Osteocyte (in vitro differentiated cells): Measurements from ENCODE around the gene TLCD5. TPM values are rescaled to one million over a fixed set of nuclear protein-coding genes. Genes with fewer than 3 reads are reported as not detected.

Source experiments
- DNase-seq: peaks from one replicate; pipeline ENCODE4 v3.0.0; 2021; ENCODE audit warnings: mixed read lengths; ENCODE audit not compliant: unreplicated experiment; ENCODE audit errors: extremely low spot score
- H3K27ac Mint-ChIP-seq: one replicate; pipeline ENCODE4 v1.8.0; 2021; ENCODE audit warnings: mild to moderate bottlenecking, mixed read lengths; ENCODE audit not compliant: unreplicated experiment
- H3K27me3 Mint-ChIP-seq: one replicate; pipeline ENCODE4 v1.8.0; 2021; ENCODE audit warnings: mixed read lengths; ENCODE audit not compliant: unreplicated experiment
- H3K36me3 Mint-ChIP-seq: one replicate; pipeline ENCODE4 v1.8.0; 2021; ENCODE audit warnings: mixed read lengths; ENCODE audit not compliant: unreplicated experiment
- H3K4me1 Mint-ChIP-seq: one replicate; pipeline ENCODE4 v1.8.0; 2021; ENCODE audit warnings: mixed read lengths; ENCODE audit not compliant: unreplicated experiment
- H3K4me3 Mint-ChIP-seq: one replicate; pipeline ENCODE4 v1.8.0; 2021; ENCODE audit warnings: mild to moderate bottlenecking, moderate library complexity, mixed read lengths; ENCODE audit not compliant: unreplicated experiment
- H3K9me3 Mint-ChIP-seq: one replicate; pipeline ENCODE4 v1.8.0; 2021; ENCODE audit warnings: mixed read lengths; ENCODE audit not compliant: unreplicated experiment
- total RNA-seq: library from RNA; stranded (reverse); gene quantifications from 2 replicates; pipeline ENCODE4 v1.2.1, GENCODE V29; 2021
- TF ChIP-seq, protein P1 (sequence below): fragments of 200-600 bp; sonication (generic); IDR thresholded peaks from 2 replicates; pipeline ENCODE4 v1.5.0; 2021; ENCODE audit warnings: antibody characterized with exemption, mild to moderate bottlenecking, moderate library complexity

Gene TLCD5
- total RNA-seq, 1 donor from 2014 or later = 11.6 TPM

DNA sequence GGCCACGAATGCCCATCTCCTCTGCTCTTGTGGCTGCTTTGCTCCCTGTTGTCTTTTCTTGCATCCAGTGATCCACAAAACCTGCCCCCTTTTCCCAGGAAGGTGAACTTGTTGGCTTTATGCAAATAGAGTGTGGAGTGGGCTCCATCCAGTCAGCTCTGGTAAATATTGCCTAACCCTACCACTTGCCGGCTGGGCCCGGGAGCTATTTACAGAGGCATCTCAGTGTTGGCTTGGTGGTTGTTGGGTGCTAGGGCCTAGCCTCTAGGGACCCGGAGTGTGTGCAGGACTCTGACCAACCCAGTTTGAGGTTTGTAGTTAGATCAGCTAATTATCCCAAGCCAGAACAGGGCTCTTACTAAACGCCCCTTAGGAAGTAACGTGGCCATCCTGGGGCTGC, 40.8 kb upstream of the TLCD5 start:
- no peak overlapping the region for H3K4me3 Mint-ChIP-seq
- peaks cover 6% of the 10 kb centered on the region for H3K4me1 Mint-ChIP-seq
- DNase-seq = no peak
- H3K9me3 Mint-ChIP-seq = no peaks in the 10 kb centered on the region
- TF ChIP-seq, protein P1, sequence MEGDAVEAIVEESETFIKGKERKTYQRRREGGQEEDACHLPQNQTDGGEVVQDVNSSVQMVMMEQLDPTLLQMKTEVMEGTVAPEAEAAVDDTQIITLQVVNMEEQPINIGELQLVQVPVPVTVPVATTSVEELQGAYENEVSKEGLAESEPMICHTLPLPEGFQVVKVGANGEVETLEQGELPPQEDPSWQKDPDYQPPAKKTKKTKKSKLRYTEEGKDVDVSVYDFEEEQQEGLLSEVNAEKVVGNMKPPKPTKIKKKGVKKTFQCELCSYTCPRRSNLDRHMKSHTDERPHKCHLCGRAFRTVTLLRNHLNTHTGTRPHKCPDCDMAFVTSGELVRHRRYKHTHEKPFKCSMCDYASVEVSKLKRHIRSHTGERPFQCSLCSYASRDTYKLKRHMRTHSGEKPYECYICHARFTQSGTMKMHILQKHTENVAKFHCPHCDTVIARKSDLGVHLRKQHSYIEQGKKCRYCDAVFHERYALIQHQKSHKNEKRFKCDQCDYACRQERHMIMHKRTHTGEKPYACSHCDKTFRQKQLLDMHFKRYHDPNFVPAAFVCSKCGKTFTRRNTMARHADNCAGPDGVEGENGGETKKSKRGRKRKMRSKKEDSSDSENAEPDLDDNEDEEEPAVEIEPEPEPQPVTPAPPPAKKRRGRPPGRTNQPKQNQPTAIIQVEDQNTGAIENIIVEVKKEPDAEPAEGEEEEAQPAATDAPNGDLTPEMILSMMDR = no peak
- peaks cover 37% of the 10 kb centered on the region for H3K27me3 Mint-ChIP-seq
- H3K36me3 Mint-ChIP-seq = no peaks in the 10 kb centered on the region
- H3K27ac Mint-ChIP-seq = no peak overlapping the region

GRCh38 chr11:120285256-120285655, 39.8 kb upstream of the TLCD5 start:
- TF ChIP-seq, protein P1 = no peak
- Mint-ChIP-seq H3K27ac (no peak overlapping the region), H3K9me3 (no peaks in the 10 kb centered on the region), H3K27me3 (peaks cover 42% of the 10 kb centered on the region), H3K4me3 (no peak overlapping the region), H3K4me1 (peaks cover 6% of the 10 kb centered on the region), H3K36me3 (no peaks in the 10 kb centered on the region)
- no peak for DNase-seq

- Mint-ChIP-seq H3K27ac (no peak overlapping the region), H3K4me1 (no peaks in the 10 kb centered on the region), H3K9me3 (no peaks in the 10 kb centered on the region), H3K27me3 (peaks cover 46% of the 10 kb centered on the region), H3K4me3 (no peak overlapping the region), H3K36me3 (no peaks in the 10 kb centered on the region)
- TF ChIP-seq, protein P1 = no peak
- no peak for DNase-seq
Measured at GRCh38 chr11:120288021-120288420, 37.1 kb upstream of the TLCD5 start.

DNA sequence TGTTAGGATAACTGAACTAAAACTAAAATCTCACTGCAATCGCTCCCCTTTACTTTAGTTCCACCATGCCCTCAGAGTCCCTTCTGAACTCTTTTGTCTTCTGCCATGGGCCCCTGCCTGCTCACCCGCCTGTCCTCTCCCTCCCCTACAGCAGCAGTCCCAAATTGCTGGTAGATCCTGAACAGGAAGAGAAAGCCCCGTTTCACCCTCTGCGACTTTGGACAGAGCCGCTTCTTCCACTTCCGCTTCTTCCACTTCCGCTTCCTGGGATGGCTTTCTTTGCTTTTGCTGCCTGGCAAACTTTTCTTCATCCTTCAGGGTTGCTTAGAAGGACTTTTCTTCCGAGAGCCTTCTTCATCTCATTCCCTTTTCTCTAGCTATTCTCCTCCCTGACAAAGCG, 35.7 kb upstream of the TLCD5 start:
- no peak for DNase-seq
- Mint-ChIP-seq H3K4me1 (no peaks in the 10 kb centered on the region), H3K9me3 (no peaks in the 10 kb centered on the region), H3K36me3 (no peaks in the 10 kb centered on the region), H3K4me3 (no peak overlapping the region), H3K27me3 (peaks cover 60% of the 10 kb centered on the region), H3K27ac (no peak overlapping the region)
- TF ChIP-seq, protein P1 = no peak

GRCh38 chr11:120290956-120291355, 34.1 kb upstream of the TLCD5 start:
- no peak for DNase-seq
- no peaks in the 10 kb centered on the region for H3K4me1 Mint-ChIP-seq
- H3K4me3 Mint-ChIP-seq = no peak overlapping the region
- H3K27me3 Mint-ChIP-seq = peaks cover 74% of the 10 kb centered on the region
- H3K9me3 Mint-ChIP-seq = no peaks in the 10 kb centered on the region
- H3K27ac Mint-ChIP-seq = no peak overlapping the region
- TF ChIP-seq, protein P1 = no peak
- no peaks in the 10 kb centered on the region for H3K36me3 Mint-ChIP-seq
